ENCODE measurements around the gene LTB4R. TPM values are rescaled to one million over a fixed set of nuclear protein-coding genes. Genes with fewer than 3 reads are reported as not detected.

The LTB4R gene
- total RNA-seq, 1 experiment from 2014 or later: 9.4 TPM

DNA sequence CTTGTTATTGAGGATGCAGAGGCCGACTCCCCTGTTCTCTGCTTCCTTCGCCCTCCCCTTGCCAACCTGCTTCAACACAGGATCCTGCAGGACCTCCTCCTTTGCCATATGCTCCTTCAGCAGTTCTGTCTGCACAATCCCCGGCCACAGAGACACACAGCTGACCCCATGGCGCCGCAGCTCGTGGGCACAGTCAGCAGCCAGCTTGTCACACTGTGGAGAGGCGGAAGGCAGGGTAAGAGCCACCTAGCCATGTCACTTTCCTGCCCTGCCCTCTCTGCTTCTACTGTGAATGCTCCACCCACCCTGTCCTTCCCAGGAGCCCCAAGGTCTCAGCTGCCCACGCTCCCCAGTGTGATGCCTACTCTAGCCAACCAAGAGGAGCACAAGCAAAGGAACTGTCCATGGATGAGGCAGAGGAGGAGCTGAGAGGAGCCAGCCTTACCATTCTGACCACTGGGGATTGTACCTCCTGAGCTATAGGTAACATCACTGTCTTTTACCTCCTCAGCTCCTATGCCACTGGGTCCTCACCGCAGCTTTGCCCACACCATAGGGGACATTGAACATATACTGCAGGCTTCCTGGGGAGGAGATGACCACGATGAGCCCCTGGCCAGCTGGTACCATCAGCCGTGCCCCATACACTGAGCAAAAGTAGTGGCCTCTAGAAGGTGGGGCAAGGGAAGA lies 19.0 kb upstream of the LTB4R start:
- ChIA-PET CTCF (interaction anchor here (1.2 to 2.3 kb wide), 3 partner anchors 16 to 50 kb away, joined by 3 to 8 read pairs (median 3); partner anchors contain the start of genes CIDEB, RABGGTA and TINF2), POLR2A (no interaction called here)
- Mint-ChIP-seq H3K4me1 (no peaks in the 10 kb centered on the region; the same call in 1 of the 2 replicates), H3K27ac (no peak overlapping the region), H3K36me3 (no peaks in the 10 kb centered on the region; the same call in none of the 2 replicates), H3K4me3 (no peak overlapping the region), H3K27me3 (ENCODE audit: low read depth) (no peaks in the 10 kb centered on the region), H3K9me3 (no peaks in the 10 kb centered on the region)
- DNase-seq (ENCODE audit: low spot score): no peak
- TF ChIP-seq TCF7 (CRISPR knock-in tag; IDR thresholded peaks at IDR 0.05; ENCODE audit: low read depth) (no peak), ELF4 (CRISPR knock-in tag; IDR thresholded peaks at IDR 0.05; ENCODE audit: low read depth) (no peak), ZNF416 (CRISPR knock-in tag; IDR thresholded peaks at IDR 0.05) (no peak), ESRRA (CRISPR knock-in tag; IDR thresholded peaks at IDR 0.05; ENCODE audit: borderline replicate concordance) (no peak), ZNF671 (CRISPR knock-in tag; IDR thresholded peaks at IDR 0.05) (no peak), ATF1 (CRISPR knock-in tag; IDR thresholded peaks at IDR 0.05) (no peak), TEAD1 (CRISPR knock-in tag; IDR thresholded peaks at IDR 0.05) (no peak), FOXP1 (CRISPR knock-in tag; IDR thresholded peaks at IDR 0.05; ENCODE audit: borderline replicate concordance) (no peak)
- TF ChIP-seq, protein P1, sequence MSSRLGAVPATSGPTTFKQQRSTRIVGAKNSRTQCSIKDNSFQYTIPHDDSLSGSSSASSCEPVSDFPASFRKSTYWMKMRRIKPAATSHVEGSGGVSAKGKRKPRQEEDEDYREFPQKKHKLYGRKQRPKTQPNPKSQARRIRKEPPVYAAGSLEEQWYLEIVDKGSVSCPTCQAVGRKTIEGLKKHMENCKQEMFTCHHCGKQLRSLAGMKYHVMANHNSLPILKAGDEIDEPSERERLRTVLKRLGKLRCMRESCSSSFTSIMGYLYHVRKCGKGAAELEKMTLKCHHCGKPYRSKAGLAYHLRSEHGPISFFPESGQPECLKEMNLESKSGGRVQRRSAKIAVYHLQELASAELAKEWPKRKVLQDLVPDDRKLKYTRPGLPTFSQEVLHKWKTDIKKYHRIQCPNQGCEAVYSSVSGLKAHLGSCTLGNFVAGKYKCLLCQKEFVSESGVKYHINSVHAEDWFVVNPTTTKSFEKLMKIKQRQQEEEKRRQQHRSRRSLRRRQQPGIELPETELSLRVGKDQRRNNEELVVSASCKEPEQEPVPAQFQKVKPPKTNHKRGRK (CRISPR knock-in tag; IDR thresholded peaks at IDR 0.05; ENCODE audit: borderline replicate concordance): no peak
- TF ChIP-seq, protein P2, sequence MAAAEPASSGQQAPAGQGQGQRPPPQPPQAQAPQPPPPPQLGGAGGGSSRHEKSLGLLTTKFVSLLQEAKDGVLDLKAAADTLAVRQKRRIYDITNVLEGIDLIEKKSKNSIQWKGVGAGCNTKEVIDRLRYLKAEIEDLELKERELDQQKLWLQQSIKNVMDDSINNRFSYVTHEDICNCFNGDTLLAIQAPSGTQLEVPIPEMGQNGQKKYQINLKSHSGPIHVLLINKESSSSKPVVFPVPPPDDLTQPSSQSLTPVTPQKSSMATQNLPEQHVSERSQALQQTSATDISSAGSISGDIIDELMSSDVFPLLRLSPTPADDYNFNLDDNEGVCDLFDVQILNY (CRISPR knock-in tag; IDR thresholded peaks at IDR 0.05): no peak
- ATAC-seq: no peak

DNA sequence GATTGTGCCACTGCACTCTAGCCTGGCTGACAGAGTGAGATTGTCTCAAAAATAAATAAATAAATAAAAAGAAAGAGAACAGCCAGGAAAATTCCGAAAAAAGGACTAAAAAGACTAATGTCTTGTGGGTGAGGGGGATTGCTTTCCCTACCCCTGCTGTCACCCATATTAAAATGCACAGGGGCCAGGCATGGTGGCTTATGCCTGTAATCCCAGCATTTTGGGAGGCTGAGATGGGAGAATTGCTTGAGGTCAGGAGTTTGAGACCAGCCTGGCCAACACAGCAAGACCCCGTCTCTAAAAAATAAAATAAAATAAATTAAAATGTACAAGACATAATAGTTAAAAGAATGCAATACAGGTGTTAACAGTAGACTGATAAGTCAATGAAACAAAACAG lies 17.8 kb upstream of the LTB4R start:
- H3K4me1 Mint-ChIP-seq: peaks cover 6% of the 10 kb centered on the region
- H3K4me3 Mint-ChIP-seq: no peak overlapping the region
- ChIA-PET POLR2A (no interaction called here), CTCF (interaction anchor here (0.8 to 2.3 kb wide), 2 partner anchors 15 to 40 kb away, joined by 4 to 8 read pairs; partner anchors contain the start of gene CIDEB)
- H3K36me3 Mint-ChIP-seq: no peaks in the 10 kb centered on the region; the same call in none of the 2 replicates
- TF ChIP-seq, protein P3, sequence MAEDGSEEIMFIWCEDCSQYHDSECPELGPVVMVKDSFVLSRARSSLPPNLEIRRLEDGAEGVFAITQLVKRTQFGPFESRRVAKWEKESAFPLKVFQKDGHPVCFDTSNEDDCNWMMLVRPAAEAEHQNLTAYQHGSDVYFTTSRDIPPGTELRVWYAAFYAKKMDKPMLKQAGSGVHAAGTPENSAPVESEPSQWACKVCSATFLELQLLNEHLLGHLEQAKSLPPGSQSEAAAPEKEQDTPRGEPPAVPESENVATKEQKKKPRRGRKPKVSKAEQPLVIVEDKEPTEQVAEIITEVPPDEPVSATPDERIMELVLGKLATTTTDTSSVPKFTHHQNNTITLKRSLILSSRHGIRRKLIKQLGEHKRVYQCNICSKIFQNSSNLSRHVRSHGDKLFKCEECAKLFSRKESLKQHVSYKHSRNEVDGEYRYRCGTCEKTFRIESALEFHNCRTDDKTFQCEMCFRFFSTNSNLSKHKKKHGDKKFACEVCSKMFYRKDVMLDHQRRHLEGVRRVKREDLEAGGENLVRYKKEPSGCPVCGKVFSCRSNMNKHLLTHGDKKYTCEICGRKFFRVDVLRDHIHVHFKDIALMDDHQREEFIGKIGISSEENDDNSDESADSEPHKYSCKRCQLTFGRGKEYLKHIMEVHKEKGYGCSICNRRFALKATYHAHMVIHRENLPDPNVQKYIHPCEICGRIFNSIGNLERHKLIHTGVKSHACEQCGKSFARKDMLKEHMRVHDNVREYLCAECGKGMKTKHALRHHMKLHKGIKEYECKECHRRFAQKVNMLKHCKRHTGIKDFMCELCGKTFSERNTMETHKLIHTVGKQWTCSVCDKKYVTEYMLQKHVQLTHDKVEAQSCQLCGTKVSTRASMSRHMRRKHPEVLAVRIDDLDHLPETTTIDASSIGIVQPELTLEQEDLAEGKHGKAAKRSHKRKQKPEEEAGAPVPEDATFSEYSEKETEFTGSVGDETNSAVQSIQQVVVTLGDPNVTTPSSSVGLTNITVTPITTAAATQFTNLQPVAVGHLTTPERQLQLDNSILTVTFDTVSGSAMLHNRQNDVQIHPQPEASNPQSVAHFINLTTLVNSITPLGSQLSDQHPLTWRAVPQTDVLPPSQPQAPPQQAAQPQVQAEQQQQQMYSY (CRISPR knock-in tag; IDR thresholded peaks at IDR 0.05): no peak
- TF ChIP-seq, protein P4, sequence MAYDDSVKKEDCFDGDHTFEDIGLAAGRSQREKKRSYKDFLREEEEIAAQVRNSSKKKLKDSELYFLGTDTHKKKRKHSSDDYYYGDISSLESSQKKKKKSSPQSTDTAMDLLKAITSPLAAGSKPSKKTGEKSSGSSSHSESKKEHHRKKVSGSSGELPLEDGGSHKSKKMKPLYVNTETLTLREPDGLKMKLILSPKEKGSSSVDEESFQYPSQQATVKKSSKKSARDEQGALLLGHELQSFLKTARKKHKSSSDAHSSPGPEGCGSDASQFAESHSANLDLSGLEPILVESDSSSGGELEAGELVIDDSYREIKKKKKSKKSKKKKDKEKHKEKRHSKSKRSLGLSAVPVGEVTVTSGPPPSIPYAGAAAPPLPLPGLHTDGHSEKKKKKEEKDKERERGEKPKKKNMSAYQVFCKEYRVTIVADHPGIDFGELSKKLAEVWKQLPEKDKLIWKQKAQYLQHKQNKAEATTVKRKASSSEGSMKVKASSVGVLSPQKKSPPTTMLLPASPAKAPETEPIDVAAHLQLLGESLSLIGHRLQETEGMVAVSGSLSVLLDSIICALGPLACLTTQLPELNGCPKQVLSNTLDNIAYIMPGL (CRISPR knock-in tag; IDR thresholded peaks at IDR 0.05): no peak
- TF ChIP-seq CBFB (CRISPR knock-in tag; IDR thresholded peaks at IDR 0.05; ENCODE audit: low read depth) (no peak), NR1H2 (CRISPR knock-in tag; IDR thresholded peaks at IDR 0.05) (no peak), RELA (CRISPR knock-in tag; IDR thresholded peaks at IDR 0.05; ENCODE audit: borderline replicate concordance) (no peak)
- TF ChIP-seq, protein P5, sequence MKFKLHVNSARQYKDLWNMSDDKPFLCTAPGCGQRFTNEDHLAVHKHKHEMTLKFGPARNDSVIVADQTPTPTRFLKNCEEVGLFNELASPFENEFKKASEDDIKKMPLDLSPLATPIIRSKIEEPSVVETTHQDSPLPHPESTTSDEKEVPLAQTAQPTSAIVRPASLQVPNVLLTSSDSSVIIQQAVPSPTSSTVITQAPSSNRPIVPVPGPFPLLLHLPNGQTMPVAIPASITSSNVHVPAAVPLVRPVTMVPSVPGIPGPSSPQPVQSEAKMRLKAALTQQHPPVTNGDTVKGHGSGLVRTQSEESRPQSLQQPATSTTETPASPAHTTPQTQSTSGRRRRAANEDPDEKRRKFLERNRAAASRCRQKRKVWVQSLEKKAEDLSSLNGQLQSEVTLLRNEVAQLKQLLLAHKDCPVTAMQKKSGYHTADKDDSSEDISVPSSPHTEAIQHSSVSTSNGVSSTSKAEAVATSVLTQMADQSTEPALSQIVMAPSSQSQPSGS (CRISPR knock-in tag; IDR thresholded peaks at IDR 0.05; ENCODE audit: borderline replicate concordance, low read depth): no peak
- TF ChIP-seq, protein P6, sequence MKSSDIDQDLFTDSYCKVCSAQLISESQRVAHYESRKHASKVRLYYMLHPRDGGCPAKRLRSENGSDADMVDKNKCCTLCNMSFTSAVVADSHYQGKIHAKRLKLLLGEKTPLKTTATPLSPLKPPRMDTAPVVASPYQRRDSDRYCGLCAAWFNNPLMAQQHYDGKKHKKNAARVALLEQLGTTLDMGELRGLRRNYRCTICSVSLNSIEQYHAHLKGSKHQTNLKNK (CRISPR knock-in tag; IDR thresholded peaks at IDR 0.05): no peak
- TF ChIP-seq, protein P7, sequence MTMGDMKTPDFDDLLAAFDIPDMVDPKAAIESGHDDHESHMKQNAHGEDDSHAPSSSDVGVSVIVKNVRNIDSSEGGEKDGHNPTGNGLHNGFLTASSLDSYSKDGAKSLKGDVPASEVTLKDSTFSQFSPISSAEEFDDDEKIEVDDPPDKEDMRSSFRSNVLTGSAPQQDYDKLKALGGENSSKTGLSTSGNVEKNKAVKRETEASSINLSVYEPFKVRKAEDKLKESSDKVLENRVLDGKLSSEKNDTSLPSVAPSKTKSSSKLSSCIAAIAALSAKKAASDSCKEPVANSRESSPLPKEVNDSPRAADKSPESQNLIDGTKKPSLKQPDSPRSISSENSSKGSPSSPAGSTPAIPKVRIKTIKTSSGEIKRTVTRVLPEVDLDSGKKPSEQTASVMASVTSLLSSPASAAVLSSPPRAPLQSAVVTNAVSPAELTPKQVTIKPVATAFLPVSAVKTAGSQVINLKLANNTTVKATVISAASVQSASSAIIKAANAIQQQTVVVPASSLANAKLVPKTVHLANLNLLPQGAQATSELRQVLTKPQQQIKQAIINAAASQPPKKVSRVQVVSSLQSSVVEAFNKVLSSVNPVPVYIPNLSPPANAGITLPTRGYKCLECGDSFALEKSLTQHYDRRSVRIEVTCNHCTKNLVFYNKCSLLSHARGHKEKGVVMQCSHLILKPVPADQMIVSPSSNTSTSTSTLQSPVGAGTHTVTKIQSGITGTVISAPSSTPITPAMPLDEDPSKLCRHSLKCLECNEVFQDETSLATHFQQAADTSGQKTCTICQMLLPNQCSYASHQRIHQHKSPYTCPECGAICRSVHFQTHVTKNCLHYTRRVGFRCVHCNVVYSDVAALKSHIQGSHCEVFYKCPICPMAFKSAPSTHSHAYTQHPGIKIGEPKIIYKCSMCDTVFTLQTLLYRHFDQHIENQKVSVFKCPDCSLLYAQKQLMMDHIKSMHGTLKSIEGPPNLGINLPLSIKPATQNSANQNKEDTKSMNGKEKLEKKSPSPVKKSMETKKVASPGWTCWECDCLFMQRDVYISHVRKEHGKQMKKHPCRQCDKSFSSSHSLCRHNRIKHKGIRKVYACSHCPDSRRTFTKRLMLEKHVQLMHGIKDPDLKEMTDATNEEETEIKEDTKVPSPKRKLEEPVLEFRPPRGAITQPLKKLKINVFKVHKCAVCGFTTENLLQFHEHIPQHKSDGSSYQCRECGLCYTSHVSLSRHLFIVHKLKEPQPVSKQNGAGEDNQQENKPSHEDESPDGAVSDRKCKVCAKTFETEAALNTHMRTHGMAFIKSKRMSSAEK (CRISPR knock-in tag; IDR thresholded peaks at IDR 0.05; ENCODE audit: borderline replicate concordance): no peak
- no peaks in the 10 kb centered on the region for H3K9me3 Mint-ChIP-seq
- no peak overlapping the region for H3K27ac Mint-ChIP-seq
- H3K27me3 Mint-ChIP-seq (ENCODE audit: low read depth): no peaks in the 10 kb centered on the region
- ATAC-seq (no peak), DNase-seq (ENCODE audit: low spot score) (no peak)

Data from WTC11 (cell line).